ENCODE measurements around the gene PRR19.
A peak's percentile ranks its signal among the peaks of the same experiment; 100 is the strongest.
"Not testable (repeated sequence)": the region's sequence is repeated elsewhere in the genome, so short reads cannot be mapped to it uniquely, and the experiment has no call there.

PRR19 gene

DNA sequence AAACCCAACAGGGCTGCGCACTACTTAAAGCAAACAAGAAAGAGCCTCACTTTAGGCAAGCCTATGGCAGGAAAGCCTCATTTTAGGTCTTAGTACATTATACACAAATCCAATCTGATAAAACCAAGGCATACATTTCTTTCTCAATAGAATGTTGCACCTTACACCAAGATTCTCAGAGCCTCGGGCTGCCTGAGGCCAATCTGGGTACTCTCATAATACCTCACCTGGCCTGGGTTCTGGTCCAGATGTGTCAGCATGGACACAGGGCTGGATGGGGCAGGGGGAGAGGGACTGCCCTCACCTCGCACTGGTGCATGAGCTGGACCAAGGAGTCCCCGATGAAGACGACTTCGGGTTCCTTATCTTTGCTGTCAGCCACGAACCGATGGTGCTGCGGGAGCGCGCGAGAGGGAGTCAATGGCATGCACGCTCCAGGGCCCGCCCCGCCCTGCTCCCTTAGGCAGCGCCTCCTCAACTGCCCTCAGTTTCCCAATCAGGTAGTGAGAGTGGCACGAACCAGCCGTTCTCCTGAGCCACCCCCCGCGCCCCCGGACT is at the start of gene PRR19:
TSS of gene PRR19 (plus strand) at position 487 of the 558 bp plus-strand sequence. CDS start 7,453 bp downstream, outside the sequence.
- DNase-seq: peak; percentile 41

DNA sequence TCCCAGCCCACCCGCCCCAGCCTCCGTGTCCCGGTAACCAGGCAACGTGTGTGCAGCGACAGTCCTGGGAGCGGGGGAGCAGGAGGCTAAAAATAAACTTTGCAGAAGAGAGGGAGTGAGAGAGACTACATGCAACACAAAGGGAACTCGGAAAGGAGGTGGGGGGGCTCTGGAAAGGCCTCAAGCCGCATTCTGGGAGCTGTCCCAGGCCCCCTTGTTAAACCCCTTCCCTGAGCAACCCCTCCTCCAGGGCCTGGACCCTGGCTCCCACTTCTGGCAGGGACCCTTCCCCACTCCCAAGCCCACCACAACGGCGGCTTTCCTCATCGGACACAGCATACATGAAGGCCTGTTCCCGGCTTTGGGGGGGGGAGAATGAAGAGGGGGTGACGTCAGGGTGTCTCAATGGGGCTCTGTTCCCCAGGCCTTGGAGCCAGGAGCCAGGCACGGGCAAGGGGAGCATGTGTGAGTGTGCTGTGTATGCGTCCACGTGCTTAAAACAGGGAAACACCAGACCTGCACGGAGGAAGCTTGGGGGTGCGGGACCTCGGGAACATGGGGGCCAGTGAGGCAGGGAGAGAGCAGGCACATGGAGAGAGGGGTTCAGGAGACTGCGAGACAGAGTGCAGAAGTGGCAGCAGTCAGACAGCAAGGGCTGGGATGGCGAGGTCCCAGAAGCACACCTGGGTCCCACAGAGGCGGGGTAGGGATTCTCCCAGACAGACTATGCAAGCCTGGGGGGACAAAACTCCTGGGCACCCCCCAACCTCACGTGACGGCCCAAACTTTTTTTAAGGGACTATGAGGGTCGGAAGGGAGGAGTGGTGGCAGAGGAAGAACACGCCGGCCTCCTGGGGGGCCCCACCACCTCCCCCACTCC is 49.3 kb upstream of the PRR19 start:
- DNase-seq: no peak

- no peak for DNase-seq
These were observed 48.5 kb upstream of the PRR19 start for GRCh38 chr19:42253245-42254088.

DNA sequence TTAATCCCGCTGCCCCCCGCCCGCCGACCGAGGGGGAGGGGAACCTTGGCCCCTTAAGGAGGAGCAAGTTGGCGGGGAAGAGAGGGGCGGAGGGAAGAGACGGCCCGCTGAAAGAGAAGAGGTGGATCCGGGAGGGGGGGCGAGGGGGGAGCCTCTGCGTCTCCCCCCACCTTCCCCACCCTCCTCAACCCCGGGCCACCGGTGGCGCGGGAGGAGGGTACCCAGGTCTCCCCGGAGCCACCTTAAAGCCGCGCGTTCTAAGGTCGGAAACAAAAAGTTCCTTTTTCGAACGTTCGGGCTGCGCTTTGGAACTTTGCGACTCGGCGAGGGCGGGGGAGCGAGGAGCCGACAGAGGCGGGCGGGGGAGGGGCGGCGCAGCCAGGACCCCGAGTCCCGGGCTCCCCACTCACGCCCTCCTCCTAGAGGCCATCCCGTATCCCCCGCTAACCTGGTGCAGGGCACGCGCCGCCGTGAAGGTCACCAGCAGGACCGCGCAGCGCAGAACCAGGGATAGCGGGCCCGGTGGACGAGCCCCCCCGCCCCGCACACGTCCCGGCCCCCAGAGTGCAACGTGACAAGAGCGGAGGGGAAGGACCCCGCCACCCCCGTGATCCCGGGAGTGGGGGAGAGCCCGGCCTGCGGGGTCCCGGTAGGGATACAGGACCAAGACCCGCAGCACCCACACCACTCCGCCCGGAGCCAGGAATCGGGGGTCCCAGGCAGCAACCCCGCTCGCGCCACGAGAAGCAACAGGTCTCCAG is 47.7 kb upstream of the PRR19 start:
- DNase-seq: no peak

DNA sequence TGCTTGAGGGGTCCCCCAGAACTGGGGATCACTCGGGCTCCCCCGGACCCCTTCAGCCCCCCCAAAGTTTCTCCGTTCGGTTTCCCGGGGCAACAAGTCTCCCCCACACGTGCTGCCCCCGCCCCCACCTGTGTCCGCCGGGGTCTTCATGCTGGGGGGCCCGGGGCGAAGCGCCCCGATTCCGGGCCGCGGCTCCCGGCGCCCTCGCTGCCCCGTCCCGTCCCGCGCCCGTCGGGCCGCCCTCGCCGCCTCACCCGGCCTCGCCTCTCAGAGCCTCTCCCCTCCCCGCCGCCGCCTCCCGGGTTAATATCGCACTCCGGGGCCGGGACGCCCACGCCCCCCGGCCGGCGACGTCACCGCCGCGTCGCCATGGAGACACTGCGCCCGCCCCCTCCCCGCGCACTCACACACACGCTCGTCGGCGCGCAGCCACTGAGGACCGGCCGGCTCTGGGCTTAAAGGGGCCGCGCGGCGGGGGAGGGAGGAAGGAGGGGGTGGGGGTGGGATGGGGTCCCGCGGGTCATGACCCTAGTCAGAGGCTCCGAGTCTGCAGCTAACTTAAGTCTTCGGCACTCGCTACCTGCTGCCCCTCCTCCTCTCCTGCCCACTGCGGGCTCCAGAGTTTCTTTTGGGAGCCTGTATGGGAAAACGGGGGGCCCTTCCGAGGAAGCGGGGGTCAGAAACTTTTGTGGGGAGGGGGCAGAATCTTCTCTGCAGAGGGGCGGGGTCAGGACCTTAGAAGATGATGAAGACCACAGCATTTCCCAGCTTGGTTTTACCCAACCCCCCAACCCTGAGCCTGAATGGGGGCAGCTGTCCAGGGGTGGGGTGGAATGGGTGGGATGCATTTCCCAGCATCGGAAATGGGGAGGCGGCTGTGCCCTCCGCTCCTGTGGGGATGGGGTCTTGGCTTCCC is 46.8 kb upstream of the PRR19 start, which contains the start of gene ERF:
TSS of gene ERF (minus strand) at position 279 of the 916 bp plus-strand sequence. CDS start at position 150, 129 bp downstream.
- DNase-seq: peak; percentile 82

DNA sequence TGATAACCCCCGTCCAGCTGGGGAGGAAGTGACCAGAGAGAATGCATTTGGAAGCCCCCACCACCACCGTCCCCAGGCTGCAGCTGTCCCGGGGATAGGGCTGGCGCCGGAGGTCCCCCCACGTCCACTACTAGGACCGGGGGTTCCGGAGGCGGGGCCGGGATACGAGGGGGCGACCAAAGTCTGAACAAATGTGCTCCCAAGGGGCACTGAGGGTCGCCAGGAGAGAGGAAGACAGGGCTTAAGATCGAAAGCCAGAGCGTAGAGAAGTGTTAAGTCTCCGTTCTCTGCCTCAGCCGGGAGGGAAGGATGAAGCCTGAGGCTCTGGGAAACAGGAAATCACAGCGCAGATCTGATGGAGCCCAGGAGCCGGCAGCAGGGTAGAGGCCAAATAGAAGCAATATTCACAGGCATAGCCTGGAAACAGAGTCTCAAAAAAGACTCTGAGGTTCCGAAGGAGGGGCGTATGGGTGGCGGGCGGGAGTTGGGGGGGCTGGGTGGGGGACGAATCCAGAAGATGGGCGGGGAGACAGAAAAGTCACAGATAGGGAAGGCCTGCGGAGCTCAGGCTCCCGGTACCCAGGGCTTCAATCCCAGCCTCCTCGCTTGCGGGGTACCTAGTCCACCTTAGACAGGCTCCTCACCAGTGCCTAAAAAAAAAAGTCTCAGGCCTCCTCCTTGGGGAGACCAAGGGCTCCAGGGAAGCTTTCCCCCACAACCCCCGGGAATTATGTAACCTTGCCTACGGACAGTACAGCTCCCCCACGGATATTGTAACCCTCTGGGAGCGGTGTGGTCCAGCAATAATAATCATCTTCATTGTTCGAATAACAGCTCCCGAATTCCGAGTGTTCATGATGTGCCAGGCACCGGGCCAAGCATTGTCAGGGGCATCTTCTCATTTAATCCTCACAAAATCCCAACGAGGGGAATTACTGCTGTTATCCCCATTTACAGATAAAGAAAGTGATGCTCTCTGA is 45.9 kb upstream of the PRR19 start:
- no peak for DNase-seq

- DNase-seq: not testable (repeated sequence)
These were observed 44.1 kb upstream of the PRR19 start for GRCh38 chr19:42257842-42258241.

GRCh38 chr19:42261763-42262162 is 40.2 kb upstream of the PRR19 start:
- DNase-seq: no peak

- not testable (repeated sequence) for DNase-seq
These were observed 35.8 kb upstream of the PRR19 start for GRCh38 chr19:42266105-42266504.

DNA sequence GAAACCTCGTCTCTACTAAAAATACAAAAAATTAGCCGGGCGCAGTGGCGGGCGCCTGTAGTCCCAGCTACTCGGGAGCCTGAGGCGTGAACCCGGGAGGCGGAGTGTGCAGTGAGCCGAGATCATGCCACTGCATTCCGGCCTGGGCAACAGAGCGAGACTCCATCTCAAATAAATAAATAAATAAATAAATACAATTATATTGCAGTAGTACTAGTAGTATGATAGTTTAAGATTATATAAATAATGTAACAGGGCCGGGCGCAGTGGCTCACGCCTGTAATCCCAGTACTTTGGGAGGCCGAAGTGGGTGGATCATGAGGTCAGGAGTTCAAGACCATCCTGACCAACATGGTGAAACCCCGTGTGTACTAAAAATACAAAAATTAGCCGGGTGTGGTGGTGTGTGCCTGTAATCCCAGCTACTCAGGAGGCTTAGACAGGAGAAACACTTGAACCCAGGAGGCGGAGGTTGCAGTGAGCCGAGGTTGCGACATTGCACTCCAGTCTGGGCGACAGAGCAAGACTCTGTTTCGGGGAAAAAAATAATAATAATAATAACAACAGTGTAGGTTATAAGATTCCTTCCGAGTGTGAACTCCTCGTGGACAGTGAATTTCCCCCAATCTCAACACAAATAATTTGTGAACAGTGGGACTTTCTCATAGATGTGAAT is 34.9 kb upstream of the PRR19 start:
- not testable (repeated sequence) for DNase-seq

DNA sequence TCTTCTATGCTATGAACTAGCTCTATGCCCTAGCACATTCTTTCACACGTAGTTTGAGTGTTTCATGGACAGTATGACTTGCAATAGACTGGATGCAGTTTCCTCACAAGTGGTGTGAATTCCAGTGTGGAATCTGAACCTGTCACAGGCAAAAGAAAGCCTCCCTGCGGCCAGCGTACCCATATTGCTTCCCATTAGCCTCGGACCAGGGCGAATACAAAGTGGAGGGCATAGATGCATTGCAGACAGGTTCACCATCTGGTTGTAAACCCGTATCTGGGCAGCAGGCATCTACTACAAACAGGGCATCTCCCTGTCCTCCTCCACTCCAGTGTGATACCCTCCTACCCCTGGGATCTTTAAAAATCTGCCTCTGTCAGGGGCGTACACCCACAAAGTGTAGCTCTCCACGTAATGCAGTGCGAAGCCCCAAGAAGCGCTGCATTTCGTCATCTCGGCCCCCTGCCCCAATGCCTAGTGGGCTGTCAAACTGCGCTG is 34.2 kb upstream of the PRR19 start:
- DNase-seq: no peak

- DNase-seq: peak; percentile 99
These were observed 33.7 kb upstream of the PRR19 start for GRCh38 chr19:42268142-42268703.

- DNase-seq: peak; percentile 100
These were observed 33.0 kb upstream of the PRR19 start, which contains the start of gene CIC for GRCh38 chr19:42268704-42269477. Gene CIC (plus strand): TSS chr19:42269252. CDS start chr19:42271784, 2,532 bp downstream.

DNA sequence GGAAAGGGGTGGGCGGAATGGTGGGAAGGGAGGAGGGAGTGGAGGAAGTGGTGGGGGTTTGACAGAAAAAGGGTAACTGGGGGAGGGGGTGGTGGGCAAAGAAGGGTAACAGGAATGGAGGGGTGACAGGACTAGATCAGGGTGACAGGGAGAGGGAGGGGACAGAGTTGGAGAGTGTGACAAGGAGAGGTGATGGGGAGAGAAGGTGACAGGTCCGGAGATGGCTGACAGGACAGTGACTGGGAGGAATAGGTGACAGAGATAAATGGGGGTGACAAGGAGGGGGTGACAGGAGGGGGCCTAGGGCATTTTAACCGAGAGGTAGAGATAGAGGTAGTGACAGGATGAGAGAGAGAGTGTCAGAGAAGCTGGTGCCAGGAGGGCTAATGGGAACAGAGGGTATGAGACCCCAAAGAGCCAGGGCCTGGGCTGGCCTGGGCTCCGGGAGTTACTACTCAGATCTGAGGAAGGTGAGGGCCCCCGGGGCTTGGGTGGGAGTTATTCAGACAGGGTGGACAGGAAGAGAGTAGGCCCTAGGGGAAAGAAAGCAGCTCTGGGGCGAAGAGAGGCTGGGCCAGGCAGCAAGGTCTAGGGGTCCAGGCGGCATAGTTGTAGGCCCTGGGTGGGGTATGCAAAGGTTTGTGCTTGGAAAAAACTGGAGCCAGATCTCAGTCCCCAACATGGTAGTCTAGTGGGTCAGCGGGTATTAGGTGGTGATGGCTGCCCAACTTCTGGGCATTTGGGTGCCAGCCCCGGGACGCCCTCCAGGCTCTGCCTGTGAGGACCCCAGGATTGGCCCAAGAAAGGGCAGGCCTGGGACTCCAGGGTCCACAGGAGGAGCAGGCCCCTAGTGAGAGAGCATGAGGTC is 32.2 kb upstream of the PRR19 start:
- DNase-seq: no peak

- no peak for DNase-seq
These were observed 31.4 kb upstream of the PRR19 start for GRCh38 chr19:42270346-42271044.

- DNase-seq: no peak
These were observed 30.9 kb upstream of the PRR19 start for GRCh38 chr19:42271045-42271419.

Data from NCI-H2029 (cell line).